GM21528 (cell line): ENCODE data around the gene ST6GAL1.
A peak's percentile ranks its signal among the peaks of the same experiment; 100 is the strongest.
"Not testable (repeated sequence)": the region's sequence is repeated elsewhere in the genome, so short reads cannot be mapped to it uniquely, and the experiment has no call there.

Experiments
- ATAC-seq: cut with Tn5 transposase; IDR thresholded peaks from one replicate; pipeline ENCODE4 v1.9.1; 2021; ENCODE audit warnings: mild to moderate bottlenecking, moderate library complexity; ENCODE audit not compliant: unreplicated experiment, low FRiP score

ST6GAL1 gene

GRCh38 chr3:186939536-186939935 lies 9.2 kb downstream of the ST6GAL1 start:
- ATAC-seq: no peak

GRCh38 chr3:186940967-186941366 lies 10.6 kb downstream of the ST6GAL1 start:
- no peak for ATAC-seq

GRCh38 chr3:186942168-186942567 lies 11.8 kb downstream of the ST6GAL1 start:
- no peak for ATAC-seq

GRCh38 chr3:186945255-186945823 lies 15.0 kb downstream of the ST6GAL1 start:
- ATAC-seq: no peak

GRCh38 chr3:186946756-186947375 lies 16.5 kb downstream of the ST6GAL1 start:
- peak; percentile 78 for ATAC-seq

GRCh38 chr3:186949281-186949982 lies 19.1 kb downstream of the ST6GAL1 start:
- no peak for ATAC-seq

- ATAC-seq: no peak
Measured at GRCh38 chr3:186950402-186951093, 20.2 kb downstream of the ST6GAL1 start.

GRCh38 chr3:186951640-186952552 lies 21.6 kb downstream of the ST6GAL1 start:
- no peak for ATAC-seq

GRCh38 chr3:186953011-186953487 lies 22.7 kb downstream of the ST6GAL1 start:
- ATAC-seq: no peak

GRCh38 chr3:186953992-186954699 lies 23.8 kb downstream of the ST6GAL1 start:
- ATAC-seq: not testable (repeated sequence)

- no peak for ATAC-seq
Measured at GRCh38 chr3:186955898-186956696, 25.8 kb downstream of the ST6GAL1 start.

DNA sequence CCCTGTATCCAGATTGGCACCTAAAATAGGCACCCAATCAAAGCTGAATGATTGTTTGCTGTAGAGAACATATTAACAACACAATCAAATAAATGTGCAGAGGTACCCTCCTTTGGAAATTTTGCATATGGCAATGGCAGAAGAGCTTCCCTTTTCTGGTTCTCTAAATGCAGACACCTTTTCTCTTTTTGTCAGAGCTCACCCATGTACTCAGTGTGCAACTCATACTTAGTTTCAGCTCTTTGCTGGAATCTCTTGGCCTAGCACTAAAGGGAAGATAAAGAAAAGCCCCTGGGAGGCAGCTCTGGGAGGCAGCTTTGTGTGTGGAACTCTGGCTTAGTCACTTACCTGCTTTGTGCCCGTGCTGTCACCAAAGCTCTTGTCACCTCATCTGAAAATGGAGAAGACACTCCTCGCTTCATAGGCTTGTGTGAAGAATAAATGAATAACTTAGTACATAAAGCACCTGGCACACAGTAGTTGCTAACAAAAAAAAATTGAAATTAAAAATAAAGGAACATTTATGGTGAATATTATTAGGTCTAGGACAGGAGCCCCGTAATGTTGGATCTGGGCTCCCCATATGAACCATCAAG lies 28.8 kb downstream of the ST6GAL1 start:
- ATAC-seq: no peak

GRCh38 chr3:186960347-186960746 lies 30.0 kb downstream of the ST6GAL1 start:
- ATAC-seq: no peak

- ATAC-seq: no peak
Measured at GRCh38 chr3:186962445-186962844, 32.1 kb downstream of the ST6GAL1 start.

DNA sequence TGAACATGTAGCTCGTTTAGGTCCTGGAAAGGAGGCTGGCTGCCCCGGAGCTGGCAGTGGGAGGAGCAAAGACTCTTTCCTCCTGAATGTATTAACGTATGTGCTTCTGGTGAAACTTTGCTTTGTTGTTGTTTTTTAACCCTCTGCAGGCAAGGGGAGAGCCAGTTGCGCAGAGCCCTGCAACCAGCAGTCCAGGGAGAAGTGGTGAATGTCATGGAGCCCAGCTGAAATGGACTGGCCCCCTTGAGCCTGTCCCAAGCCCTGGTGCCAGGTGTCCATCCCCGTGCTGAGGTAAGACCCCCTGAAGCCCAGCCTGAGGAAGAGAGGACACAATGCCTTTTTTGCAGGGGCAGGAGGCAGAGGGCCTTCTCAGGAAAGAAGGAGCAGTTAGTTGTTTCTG lies 33.3 kb downstream of the ST6GAL1 start:
- no peak for ATAC-seq

GRCh38 chr3:186964071-186964470 lies 33.7 kb downstream of the ST6GAL1 start:
- ATAC-seq: no peak

DNA sequence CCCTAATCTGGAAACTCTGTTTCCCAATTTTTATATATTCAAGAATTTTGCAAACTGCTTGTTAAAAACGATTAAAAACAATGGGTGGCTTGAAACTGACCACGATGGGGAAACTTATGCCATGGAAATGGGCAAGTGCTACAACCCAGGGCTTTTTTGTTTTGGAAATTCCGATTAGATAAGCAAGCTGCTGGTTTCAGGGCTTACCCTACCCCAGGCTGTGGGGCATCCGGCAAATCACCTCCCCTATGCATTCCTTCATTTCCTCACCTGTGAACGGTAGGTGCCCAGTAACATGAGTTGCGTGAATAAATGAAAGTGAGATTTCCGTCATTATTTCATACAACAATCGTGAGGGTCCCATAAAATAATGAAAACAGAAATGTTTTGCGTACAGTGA lies 34.3 kb downstream of the ST6GAL1 start:
- ATAC-seq: no peak

DNA sequence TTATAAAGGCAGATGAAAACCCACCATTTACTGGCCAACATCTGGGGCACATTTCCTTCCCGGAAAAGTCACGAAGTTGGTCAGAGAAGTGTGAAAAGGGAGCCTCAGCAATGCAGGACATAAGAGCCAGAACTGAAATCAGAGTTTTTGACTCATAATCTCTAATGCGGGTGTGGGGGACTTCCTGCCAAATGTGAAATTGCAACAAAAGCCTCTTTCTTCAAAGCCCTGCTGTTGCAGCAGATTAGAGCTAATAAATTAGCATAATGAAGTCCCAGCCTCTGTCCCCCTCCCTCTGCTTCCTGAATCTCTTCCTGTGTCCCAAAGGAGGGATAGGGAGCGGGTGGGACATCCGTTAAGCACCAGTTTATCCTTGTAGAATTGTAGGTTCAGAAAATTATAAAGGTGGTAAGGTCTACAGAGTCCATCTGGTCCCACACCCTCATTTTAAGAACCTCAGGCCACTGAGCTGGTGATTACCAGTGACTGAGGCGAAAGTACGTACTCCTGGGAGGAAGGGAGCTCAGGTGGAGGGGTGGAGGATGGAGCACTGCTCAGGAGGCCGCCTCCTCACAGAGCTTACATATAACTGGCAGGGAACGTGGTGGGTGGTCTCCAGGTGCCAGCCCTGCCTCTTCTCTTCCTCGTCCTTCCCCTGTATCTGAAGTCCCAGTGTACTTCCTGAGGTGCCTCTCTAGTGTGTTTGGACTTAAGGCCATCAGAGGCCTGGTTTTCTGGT lies 35.0 kb downstream of the ST6GAL1 start:
- no peak for ATAC-seq
